Ureter (tissue), 1 donor: Measurements from ENCODE around the gene CNTN2. TPM values are rescaled to one million over a fixed set of nuclear protein-coding genes. Genes with fewer than 3 reads are reported as not detected.

Experiments
- DNase-seq: peaks from one replicate; pipeline ENCODE4 v3.0.0-alpha.2; 2020; ENCODE audit warnings: low spot score
- total RNA-seq: library from RNA; stranded (reverse); gene quantifications from one replicate; pipeline ENCODE4 v1.2.4, GENCODE V29; 2023
- donor health status: DM: yes; HTN: yes; CAD: no.

Gene CNTN2
- total RNA-seq, 1 donor from 2014 or later, result 0.42 TPM

- no peak for DNase-seq
Measured at GRCh38 chr1:205018381-205018780, 24.6 kb upstream of the CNTN2 start.

- no peak for DNase-seq
Measured at GRCh38 chr1:205020466-205020865, 22.5 kb upstream of the CNTN2 start.

- no peak for DNase-seq
Measured at GRCh38 chr1:205024679-205025078, 18.3 kb upstream of the CNTN2 start.

GRCh38 chr1:205025239-205025638, 17.8 kb upstream of the CNTN2 start:
- no peak for DNase-seq

- DNase-seq, result no peak
Measured at GRCh38 chr1:205026181-205026580, 16.8 kb upstream of the CNTN2 start.

GRCh38 chr1:205028390-205028789, 14.6 kb upstream of the CNTN2 start:
- no peak for DNase-seq

- DNase-seq, result no peak
Measured at GRCh38 chr1:205028924-205029323, 14.1 kb upstream of the CNTN2 start.

- DNase-seq, result no peak
Measured at GRCh38 chr1:205030241-205030640, 12.8 kb upstream of the CNTN2 start.

GRCh38 chr1:205030896-205031295, 12.1 kb upstream of the CNTN2 start:
- no peak for DNase-seq

- no peak for DNase-seq
Measured at GRCh38 chr1:205032508-205032907, 10.5 kb upstream of the CNTN2 start.

GRCh38 chr1:205037539-205037938, 5.5 kb upstream of the CNTN2 start:
- no peak for DNase-seq

GRCh38 chr1:205038132-205038786, 4.8 kb upstream of the CNTN2 start:
- no peak for DNase-seq

- no peak for DNase-seq
Measured at GRCh38 chr1:205041001-205041715, 1.9 kb upstream of the CNTN2 start.

- DNase-seq, result no peak
Measured at GRCh38 chr1:205041998-205042910, 758 bp upstream of the CNTN2 start.

GRCh38 chr1:205043866-205044265, 854 bp downstream of the CNTN2 start:
- no peak for DNase-seq

GRCh38 chr1:205044741-205045140, 1.7 kb downstream of the CNTN2 start:
- DNase-seq, result no peak

GRCh38 chr1:205045146-205045545, 2.1 kb downstream of the CNTN2 start:
- no peak for DNase-seq

GRCh38 chr1:205046870-205047269, 3.9 kb downstream of the CNTN2 start:
- no peak for DNase-seq

GRCh38 chr1:205047764-205048231, 4.8 kb downstream of the CNTN2 start:
- no peak for DNase-seq

GRCh38 chr1:205048382-205048781, 5.4 kb downstream of the CNTN2 start:
- DNase-seq, result no peak

- DNase-seq, result no peak
Measured at GRCh38 chr1:205049479-205049878, 6.5 kb downstream of the CNTN2 start.

GRCh38 chr1:205052690-205053089, 9.7 kb downstream of the CNTN2 start:
- no peak for DNase-seq
